GM04503 (cell line): Measurements from ENCODE around the gene OCSTAMP.

Experiments used
- DNase-seq: peaks from one replicate; pipeline ENCODE4 v3.0.0-alpha.2; 2012; ENCODE audit warnings: low read depth

The OCSTAMP gene

DNA sequence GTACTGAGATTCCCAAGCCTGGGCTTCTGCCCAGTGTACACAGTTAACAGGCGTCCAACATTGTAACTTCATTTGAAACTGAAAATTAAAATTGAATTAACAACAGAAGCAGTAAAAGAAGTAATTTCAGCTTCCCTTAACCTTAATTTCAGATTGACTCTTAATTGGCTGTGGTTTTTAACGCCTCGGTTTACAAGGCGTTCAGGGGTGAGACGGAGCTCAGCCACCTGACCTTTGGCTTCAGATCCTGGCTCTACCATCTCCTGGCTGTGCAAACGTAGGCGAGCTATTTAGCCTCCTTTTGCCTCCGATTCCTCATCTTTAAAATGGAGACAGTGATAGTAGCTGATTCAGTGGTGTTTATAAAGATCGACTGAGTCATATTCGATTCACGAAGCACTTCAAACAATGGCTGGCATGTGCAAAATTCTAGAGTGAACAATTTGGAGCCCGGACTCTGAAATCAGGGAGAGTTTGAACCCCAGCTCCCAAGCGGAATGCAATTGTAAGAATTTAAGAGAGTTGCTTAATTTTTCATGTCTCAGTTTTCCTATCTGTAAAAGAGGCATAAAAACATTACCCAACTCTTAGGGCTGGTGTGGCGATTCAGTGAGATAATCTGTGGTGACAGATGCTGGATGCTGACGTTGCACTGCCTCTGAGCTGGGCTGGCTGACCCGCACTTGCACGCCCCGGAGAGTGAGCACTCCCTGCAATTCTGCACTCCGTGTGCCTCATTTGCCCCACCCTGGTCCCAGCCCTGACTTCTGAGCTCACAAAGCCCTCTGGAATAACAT is 23.5 kb upstream of the OCSTAMP start:
- DNase-seq = no peak

DNA sequence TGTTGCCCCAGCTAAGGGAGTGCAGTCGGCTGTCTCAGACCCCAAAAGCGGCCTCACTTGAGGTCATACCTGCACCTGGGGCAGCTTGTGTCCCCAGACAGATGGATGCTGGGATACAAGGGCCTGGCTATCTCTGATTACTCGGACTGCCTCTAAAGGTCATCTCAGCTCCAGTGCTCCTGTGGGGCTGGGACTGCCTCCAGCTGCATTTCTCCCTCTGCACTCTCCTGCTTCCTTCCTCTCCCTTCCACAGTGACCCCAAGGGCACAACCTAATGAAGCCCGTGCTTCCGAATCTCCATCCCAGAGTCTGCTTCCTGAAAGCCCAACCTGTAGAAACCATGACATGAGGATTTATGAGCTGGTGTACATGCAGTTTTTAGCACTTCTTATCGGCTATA is 22.8 kb upstream of the OCSTAMP start:
- DNase-seq = no peak

DNA sequence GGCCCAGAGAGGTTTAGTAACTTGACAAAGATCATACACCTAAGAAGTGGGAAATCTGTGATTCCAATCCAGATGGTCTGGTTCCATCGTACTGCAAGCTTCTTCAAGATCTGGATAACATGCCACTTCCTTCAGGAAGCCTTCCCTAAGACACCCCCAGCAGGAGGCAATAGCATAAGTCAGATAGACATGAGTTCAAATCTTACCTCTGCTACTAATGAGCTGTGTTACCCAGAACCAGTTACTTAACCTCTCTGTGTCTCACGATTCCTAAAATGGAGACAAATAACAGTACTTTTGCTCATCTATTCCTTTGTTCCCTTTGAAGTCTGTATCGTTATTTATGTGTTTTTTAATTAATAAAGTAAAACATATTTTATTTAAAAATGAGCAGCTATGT is 22.3 kb upstream of the OCSTAMP start:
- DNase-seq = no peak

DNA sequence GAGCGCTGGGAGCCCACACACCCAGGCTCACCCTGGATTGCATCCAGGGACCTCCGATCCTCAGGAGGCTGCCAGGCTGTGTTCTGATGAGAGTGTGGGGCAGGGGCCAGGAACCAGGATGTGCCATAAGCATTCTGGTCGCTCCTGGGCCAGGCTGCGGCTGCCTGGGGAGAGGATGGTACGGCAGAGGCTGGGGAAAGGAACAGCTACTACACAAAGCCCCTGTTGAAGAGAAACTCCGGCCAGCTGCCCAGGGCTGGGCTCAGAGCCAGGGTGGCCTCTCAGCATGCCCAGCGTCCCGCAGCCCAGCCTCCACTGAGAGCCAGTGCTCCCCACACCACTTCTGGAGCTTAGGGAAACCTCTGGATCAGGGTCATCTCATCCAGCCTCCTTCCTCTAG is 21.7 kb upstream of the OCSTAMP start:
- no peak for DNase-seq

DNA sequence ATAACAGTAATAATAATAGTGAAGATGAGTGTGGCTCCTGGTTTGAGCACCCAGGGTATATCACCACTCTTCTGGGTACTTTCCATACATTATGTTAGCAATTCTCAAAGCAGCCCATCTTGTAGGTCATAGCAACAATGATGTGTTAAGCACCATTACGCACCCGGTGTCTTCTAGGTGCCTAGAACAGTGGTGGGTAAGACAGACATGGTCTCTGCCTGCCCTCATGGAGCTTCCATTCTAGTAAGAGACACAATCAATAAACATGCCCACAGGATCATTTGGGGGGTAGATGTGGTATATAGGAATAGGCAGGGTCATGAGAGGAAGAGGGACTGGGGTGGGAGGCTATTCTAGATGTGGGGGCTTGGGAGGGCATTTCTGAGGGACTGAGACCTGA is 21.0 kb upstream of the OCSTAMP start:
- DNase-seq = no peak

DNA sequence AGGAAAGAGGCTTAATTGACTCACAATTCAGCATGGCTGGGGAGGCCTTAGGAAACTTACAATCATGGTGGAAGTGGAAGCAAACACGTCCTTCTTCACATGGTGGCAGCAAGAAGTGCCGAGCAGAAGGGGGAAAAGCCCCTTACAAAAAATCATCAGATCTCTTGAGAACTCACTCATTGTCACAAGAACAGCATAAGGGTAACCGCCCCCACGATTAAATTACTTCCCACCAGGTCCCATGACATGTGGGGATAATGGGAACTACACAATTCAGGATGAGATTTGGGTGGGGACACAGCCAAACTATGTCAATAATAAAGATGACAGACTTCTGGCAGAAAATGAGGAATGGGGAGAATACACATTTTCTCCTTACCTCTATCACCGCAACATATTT is 20.5 kb upstream of the OCSTAMP start:
- DNase-seq = no peak

DNA sequence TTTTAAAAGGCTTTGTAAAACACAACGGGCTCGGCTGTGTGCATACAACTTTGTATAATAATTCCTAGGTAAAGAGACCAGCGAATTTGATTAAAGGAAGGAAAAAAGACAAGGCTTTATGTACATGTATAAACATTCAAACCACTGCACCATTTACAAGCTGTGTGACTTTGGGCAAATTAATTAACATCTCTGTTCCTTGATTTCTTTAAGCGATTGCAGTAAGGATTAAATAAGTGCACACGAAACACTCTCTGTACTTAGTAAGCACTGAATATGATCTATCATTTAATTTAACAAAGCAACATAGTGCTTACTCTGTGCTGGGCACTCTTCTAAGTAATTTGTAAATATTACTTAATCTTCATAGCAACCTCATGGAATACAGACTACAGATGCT is 19.5 kb upstream of the OCSTAMP start:
- DNase-seq = no peak

DNA sequence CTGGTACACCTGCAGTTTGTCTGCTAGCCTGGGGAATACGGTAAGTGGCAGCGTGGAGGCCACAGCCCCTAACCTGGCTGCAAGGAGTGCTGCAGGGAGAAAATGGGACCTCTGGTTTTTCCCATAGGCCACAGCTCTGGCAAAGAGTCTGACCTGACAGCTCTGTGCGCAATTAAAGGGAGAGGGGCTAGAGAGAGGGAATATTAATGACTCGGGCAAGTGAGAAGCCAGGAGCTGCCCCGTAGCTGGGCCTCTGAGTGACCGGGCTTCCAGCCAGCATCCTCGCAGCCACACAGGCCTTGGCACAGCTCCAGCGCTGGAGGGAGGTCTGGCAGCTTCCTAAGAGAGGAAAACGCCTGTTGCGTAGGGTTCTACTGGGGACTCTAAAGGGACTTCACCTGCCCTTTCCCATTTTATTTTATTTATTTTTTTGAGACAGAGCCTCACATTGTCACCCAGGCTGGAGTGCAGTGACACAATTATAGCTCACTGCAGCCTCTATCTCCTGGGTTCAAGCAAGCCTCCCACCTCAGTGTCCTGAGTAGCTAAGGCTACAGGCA is 18.2 kb upstream of the OCSTAMP start:
- DNase-seq = no peak

DNA sequence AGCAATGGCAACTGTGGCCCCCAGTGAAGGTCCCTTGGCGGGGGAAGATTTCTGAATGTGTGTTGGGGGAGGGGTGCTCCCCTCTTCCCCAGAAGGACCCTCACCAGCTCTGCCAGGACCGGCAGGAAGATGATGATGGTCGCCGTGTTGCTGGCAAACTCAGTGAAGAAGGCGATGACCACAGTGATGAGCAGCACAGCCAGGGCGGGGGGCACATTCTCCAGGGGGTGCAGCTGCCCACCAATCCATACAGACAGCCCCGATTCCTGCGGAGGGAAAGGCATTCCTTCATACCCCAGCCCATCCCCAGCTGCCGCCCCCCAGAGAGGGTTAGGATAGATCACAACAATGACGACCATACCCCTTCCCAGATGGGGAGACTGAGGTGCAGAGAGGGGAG is 15.7 kb upstream of the OCSTAMP start:
- DNase-seq = no peak

DNA sequence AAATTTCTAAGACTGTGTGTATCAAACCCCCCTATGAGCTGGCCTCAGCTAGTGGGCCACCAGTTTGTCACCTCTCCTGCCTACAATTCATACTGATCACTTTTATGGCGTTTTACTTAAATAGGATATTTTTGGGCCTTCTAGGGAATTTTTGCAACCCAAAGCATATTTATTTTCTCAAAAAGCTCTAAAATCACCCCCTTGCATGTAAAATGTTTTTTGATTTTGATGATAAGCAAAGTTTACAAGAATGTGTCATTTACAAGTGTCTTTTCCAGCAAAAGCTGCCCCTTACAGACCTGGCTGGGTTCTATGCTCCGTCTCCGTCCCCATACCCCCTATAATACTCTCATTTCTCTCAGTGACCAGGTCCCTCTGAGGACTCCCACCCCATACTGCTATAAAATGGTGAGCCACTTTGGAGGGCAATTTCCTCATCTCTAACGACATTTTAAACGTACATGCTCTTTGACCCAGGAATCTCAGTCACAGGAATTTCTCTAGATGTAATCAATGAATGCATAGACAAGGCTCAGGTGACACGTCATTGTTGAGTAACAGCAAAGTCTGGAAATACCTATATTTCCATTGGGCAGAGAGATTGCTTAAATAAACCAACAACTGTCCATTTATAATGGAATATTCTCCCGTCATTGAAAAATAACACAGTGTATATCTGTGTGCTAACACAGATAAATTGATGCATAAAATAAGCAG is 13.9 kb upstream of the OCSTAMP start:
- DNase-seq = no peak

DNA sequence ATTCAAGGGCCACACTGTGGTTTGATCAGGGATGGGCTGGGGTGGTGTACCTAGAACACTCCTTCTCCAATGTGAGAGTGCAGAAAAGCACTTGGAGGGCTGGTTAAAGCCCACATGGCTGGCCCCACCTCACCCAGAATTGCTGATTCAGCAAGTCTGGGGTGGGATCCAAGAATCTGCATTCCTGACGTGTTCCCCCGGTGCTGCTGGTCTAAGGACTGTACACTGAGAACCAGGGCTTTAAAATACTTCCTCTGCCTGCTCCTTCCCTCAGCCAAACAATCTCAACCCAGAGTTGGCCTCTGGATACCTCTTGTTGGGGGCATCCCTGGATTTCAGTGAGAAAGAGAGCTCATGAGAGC is 13.4 kb upstream of the OCSTAMP start:
- no peak for DNase-seq

DNA sequence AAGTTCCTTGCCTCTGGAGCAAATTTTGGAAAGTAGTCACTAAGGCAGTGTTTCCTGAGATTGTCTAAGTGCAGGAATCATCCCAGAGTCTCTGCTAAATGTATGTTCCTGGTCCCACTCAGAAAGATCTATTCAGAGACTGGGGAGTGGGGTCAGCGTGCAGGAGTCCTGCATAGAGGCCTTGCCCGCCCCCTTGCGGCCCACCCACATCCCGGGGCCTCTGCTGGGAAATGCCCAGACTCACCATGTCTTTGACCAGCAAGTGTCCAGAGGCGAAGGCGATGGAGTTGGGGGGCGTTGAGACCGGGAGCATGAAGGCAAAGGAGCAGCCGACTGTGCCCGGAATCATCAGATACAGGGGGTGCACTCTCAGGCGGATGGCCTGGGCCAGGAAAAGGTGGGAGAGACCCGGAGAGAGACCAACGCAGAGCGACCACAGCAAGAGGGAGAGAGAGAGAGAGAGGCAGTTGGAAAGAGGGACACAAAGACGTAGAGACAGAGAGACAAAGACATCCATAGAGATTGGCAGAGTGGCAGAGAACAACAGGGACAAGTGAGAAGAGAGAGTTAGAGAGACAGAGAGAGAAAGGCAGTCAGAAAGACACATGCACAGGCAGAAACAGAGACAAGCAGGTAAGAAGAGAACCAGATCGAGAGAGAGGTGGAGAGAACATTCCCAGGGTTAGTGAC is 12.9 kb upstream of the OCSTAMP start:
- no peak for DNase-seq

DNA sequence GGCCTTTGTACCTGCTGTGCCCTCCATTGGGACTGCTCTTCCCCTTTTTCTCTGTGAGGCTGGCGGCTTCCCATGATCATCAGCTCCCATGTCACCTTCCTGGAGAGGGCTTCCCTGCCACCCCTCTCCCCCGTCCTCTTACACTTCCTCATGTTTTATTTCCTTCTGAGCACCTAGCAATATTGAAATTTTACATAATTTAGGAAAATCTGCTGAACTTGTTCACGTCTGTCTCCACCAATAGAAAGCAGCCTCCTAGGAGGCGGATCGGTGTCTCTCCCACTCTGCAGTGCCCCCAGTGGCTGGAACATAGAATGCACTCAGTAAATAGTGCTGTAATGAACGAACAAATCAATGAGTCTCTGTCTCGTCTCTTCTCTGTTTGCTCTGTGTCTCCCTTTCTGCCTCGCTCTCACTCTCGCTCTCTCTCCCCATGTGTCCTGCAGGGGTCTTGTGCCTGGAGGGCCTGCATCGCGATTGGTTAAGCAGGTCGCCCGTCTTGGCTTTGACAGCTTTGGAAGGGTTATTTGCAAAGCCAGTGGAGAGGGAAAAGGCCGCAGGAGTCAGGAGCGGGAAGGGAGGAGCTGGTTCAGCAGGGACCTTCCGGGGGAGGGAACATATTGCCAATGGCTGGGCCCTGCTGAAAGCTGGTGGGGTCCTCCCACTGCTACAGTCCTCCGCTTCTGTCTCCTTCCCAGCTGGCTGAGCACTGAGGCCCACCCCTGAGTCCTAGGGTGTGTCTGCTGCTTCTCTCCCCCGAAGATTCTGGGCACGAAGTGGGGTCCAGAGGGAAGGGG is 12.1 kb upstream of the OCSTAMP start:
- DNase-seq = no peak

DNA sequence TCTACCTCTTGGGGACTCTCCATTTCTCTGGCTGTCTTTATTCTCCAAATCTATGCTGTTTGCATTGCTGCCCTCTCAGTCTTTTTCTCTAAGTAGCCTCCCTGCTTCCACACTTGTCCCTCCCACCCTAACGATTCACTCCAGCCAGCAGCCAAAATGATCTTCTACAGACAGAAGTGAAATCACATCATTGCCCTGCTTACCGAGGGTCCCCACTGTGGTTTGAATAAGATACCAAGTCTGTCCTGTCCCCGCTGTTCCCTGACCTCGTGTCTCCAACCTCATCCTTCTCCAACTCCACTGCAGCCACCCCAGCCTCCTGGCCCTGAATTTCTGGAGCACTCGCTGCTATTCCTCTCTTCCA is 11.5 kb upstream of the OCSTAMP start:
- DNase-seq = no peak

DNA sequence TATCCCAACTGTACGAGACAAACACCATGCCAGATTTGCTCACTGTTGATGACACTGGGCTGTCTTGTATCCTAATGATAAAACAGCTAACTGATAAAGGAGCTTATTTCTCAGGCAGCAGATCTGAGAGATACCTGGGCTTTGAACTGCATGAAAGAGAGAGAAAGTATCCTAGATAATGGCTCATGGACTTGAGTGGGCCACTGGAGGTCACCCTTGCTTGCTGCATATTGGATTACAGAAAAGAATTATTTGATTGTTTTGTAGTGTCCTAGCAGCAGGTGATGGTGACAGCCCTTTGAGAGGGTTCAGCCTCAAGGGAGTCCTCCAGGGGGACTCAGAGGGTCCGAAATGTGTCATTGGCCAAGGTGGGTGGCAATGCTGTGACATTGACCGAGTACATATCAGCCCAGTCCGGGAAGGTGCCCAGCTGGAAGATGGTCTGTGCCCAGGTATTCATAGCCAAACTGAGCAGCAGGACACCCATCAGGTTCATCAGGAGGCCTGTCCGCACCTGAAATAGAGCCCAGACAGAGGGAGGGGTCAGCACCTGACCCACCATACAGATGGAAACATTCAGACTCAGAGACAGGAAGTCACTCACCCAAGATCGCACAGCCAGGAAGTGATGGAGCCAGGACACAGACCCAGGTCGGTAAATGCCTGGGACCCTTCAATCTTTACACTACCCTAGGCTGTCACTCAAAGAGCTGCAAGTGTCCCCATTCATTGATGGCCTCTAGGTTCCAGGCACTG is 9.4 kb upstream of the OCSTAMP start:
- DNase-seq = no peak

DNA sequence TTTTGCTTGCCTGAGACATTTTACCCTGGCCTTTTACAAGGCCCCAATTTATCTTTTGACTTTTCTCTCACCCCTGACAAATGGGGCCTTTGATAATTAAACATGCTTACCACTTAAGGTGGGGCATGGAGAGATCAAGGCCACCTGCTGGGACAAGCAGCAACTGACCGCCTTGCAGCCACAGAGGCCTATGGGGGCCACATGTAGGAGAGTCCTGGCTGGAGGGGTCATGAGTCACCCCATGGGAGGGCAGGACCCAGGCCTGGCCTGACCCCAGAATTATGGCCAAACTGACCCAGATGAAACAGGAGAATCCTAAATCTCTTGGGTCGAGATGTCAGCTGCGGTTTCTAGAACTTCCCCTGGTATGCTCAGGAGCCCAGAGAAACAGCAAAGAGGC is 8.5 kb upstream of the OCSTAMP start:
- DNase-seq = no peak

DNA sequence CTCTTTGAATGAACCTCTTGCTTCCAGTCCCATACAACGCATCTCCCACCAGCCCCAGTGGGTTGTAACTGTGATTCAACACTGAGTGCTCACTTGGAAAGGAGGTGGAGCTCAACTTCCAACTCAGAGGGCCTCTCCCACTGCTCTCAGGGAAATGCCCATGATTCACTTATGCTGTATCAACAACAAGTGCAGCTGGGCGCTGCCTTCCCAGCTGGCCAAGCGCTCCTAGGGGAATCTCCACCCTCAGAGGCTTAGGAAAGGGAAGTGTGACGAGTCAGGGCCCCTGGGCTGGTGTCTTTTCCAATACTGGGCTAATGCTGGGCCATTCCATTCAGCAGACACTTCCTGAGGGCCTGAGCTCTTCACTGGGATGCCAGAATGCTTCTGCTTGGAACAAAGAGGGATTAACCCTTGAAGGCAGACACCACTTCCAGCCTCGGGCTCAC is 8.1 kb upstream of the OCSTAMP start:
- peak; percentile 21 for DNase-seq

DNA sequence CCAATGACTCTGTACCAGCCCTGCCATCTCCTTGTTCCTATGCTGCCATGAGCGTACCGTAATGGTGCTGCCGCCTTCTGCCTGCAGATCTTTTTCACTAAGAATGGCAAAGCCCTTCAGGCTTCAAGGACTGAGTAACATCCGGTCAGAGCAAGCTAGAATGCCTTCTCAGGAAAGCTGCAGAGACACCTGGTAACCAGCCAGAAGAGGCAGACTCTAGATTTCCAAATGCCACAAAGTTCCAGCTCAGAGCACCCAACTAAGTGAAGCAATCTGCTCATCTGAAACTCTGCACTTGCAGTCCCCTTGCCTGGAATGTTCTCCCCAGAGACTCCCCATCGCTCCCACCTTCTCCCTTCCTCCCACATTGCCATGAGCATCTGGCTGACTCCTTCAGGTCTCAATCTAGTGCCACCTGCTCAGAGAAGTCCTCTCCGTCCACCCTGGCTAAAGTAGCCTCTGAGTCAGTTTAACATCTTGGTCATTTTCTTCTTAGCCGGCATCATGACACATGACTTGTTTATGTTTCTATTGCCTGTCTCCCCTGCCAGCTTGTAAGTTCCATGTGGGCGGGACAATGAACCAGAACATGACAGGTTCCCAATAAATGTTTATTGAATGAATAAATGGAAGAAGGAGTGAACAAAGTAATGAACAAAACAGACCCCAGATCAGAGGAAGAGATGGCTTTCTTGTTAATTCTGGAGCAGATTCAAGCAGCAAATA is 6.9 kb upstream of the OCSTAMP start:
- DNase-seq = peak; percentile 47

DNA sequence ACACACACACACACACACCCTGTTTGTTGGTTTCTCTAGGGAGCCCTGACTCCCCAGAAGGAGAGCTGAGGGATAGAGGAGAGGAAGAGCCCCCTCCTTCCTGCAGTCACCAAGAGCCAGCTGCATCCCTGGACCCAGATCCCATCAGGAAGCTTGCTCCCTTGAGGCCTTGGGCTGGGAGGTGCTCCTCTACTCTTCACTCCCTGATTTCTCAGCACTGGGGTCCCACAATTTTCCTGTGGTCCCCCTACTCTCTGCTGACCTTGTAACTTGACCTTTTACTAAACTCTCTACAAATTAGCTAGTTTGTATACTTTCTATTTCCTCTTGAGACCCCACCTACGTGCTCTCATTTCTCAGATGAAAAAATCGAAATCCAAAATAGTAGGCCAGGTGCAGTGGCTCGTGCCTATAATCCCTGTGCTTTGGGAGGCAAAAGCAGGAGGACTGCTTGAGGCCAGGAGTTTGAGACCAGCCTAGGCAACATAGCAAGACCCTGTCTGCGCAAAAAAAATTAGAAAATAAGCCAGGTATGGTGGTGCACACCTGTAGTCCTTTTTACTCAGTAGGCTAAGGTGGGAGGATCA is 5.0 kb upstream of the OCSTAMP start:
- no peak for DNase-seq

DNA sequence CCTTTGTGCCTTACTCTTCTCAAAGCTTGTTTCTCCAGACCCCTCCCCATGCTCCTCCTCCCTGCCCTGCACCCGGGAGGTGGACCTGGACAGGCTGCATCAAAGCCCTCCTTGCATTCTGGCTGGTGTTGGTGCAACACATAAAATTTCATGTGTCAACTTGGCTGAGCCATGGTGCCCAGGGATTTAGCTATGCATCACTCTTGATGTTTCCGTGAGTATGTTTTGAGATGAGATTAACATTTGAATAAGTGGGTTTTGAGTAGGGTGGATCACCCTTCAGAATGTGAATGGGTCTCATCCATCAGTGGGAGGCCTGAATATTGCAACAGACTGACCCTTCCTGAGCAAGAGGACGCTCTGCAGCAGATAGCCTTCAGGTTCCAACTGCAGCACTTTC is 4.4 kb upstream of the OCSTAMP start:
- DNase-seq = no peak
